GM18870 (cell line): ENCODE data around the gene TMEM240.
"Not testable (repeated sequence)": the region's sequence is repeated elsewhere in the genome, so short reads cannot be mapped to it uniquely, and the experiment has no call there.

Source experiments
- ATAC-seq: cut with Tn5 transposase; IDR thresholded peaks from one replicate; pipeline ENCODE4 v1.9.1; 2021; ENCODE audit warnings: moderate library complexity; ENCODE audit not compliant: unreplicated experiment

Gene TMEM240

GRCh38 chr1:1541956-1542765 lies 1.7 kb upstream of the TMEM240 start:
- no peak for ATAC-seq

- ATAC-seq: no peak
Observed at GRCh38 chr1:1540818-1541628, 599 bp upstream of the TMEM240 start.

- no peak for ATAC-seq
Observed at GRCh38 chr1:1539310-1540089, 924 bp downstream of the TMEM240 start.

- no peak for ATAC-seq
Observed at GRCh38 chr1:1538989-1539309, 1.5 kb downstream of the TMEM240 start.

GRCh38 chr1:1538334-1538733 lies 2.1 kb downstream of the TMEM240 start:
- no peak for ATAC-seq

- ATAC-seq: no peak
Observed at GRCh38 chr1:1537626-1538250, 2.7 kb downstream of the TMEM240 start.

GRCh38 chr1:1536938-1537546 lies 3.4 kb downstream of the TMEM240 start:
- ATAC-seq: no peak

- no peak for ATAC-seq
Observed at GRCh38 chr1:1536019-1536937, 4.1 kb downstream of the TMEM240 start.

- ATAC-seq: no peak
Observed at GRCh38 chr1:1535201-1536018, 5.0 kb downstream of the TMEM240 start.

- ATAC-seq: no peak
Observed at GRCh38 chr1:1534401-1535154, 5.8 kb downstream of the TMEM240 start.

- not testable (repeated sequence) for ATAC-seq
Observed at GRCh38 chr1:1533894-1534291, 6.5 kb downstream of the TMEM240 start.

- not testable (repeated sequence) for ATAC-seq
Observed at GRCh38 chr1:1533176-1533893, 7.1 kb downstream of the TMEM240 start.

- ATAC-seq: no peak
Observed at GRCh38 chr1:1531947-1532346, 8.5 kb downstream of the TMEM240 start.

GRCh38 chr1:1529936-1530335 lies 10.5 kb downstream of the TMEM240 start:
- ATAC-seq: no peak

- ATAC-seq: no peak
Observed at GRCh38 chr1:1529321-1529720, 11.1 kb downstream of the TMEM240 start.

GRCh38 chr1:1528301-1529267 lies 11.8 kb downstream of the TMEM240 start:
- ATAC-seq: no peak
